Heart left ventricle (tissue), 13 donors: ENCODE measurements around the gene RSU1.

Experiments
- CTCF ChIP-seq, 12 donors: fragments of 200-600 bp; sonication (generic) in 4 of 12; IDR thresholded peaks; one replicate each; pipeline versions ENCODE4 v1.5.0 to v1.8.0; 2018 to 2022; ENCODE audit warnings: antibody characterized with exemption in 12 of 12, mild to moderate bottlenecking in 5 of 12
- POLR2A ChIP-seq, 2 donors: fragments of 450-650 bp; IDR thresholded peaks; one replicate each; pipeline ENCODE4 v1.6.1; 2017; ENCODE audit warnings: antibody characterized with exemption in 2 of 2, mild to moderate bottlenecking in 2 of 2, moderate library complexity in 2 of 2
- donor health status: ischemic (EF 13 %, LVEDD 7.1; RV severe dilation, severe dysfunction).
- donor health status: DM: no; HTN: yes; CAD: no.
- donor health status: DM: no; HTN: no; CAD: no.
- donor health status: ischemic (EF 25% LVEDD 6.9; RV normal size, moderate dysfunction).
- donor health status: ischemic (EF 25% LVEDD 5.7; RV mildly dilated, moderate dysfunction).
- donor health status: ischemic (EF 35%, LVEDD 5.7; RV mildly dilated, moderate dysfunction).
- donor health status: nonischemic (EF 11% LVEDD 7.7; RV severe dilation, severe dysfunction).
- donor health status: DM: yes; HTN: yes; CAD: no.
- donor health status: PGD.
- donor health status: ischemic (EF 29% LVEDD 5.4; RV normal size, mild dysfunction).
- donor health status: nonischemic (EF 23%, LVEDD 6.1; RV moderate dilation, normal function).

- TF ChIP-seq POLR2A (IDR thresholded peaks at IDR 0.05), result no peak
- TF ChIP-seq CTCF (IDR thresholded peaks at IDR 0.05), result no peak
Measured at GRCh38 chr10:16798571-16798970, 18.7 kb downstream of the RSU1 start.
